Measurements from ENCODE around the gene KSR2. TPM values are rescaled to one million over a fixed set of nuclear protein-coding genes. Genes with fewer than 3 reads are reported as not detected.

The KSR2 gene
- total and polyA plus RNA-seq, 10 of the 15 experiments (the other 5 are each of a cell fraction or from before 2014, with no cell fraction given): under 0.01 to 1.5 (median 0.01) TPM; not detected in 3

DNA sequence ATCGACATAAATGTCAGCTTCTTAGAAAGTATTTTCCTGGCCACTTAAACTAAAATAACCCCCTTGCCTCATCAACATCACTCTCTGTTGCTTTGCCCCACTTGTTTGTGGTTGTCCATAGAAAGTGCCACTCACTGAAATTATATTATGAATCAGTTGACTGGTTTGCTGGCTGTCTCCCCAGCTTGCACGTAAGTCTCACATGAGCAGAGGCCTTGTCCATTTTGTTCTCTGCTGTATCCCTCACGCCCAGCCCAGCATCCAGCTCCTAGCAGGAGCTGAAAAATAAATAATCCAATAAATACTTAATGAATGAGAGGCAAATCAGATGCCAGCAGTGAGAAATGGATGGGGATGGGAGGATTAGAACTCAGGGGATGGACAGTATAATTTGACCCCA lies 159.3 kb downstream of the KSR2 start:
- ChIA-PET CTCF (interaction anchor here (1.0 to 2.4 kb wide), 2 partner anchors 28 to 41 kb away, joined by 4 to 5 read pairs; no protein-coding TSS in a partner anchor), POLR2A (no interaction called here), SMC1A (ENCODE audit: uncharacterized antibody, unreplicated experiment) (interaction anchor here (0.7 to 1.1 kb wide), 2 partner anchors 9 to 1259 kb away, joined by 3 to 4 read pairs; no protein-coding TSS in a partner anchor), RAD21 (ENCODE audit: unreplicated experiment) (no interaction called here)
- no peak for FAIRE-seq
- no peaks in the 10 kb centered on the region for H4K20me1 ChIP-seq (ENCODE audit: control insufficient read depth, insufficient read depth)
- peaks cover 0 to 5% of the 10 kb centered on the region in 2 experiments; a peak in 3 of 4 replicates for H3K27me3 ChIP-seq (replicated peaks in 1 of 2; ENCODE audit: control insufficient read depth in 2 of 2, insufficient read depth in 2 of 2, low read length in 1 of 2)
- ATAC-seq: no peak
- no peaks in the 10 kb centered on the region for H3K9me3 ChIP-seq (replicated peaks; ENCODE audit: control insufficient read depth, insufficient read depth, low read length)
- no peak overlapping the region for H3K9ac ChIP-seq (ENCODE audit: control insufficient read depth, insufficient read depth, low read length)
- no peaks in the 10 kb centered on the region for H3K79me2 ChIP-seq (ENCODE audit: control insufficient read depth, insufficient read depth, low read length)
- 0% methylated on average over 3 of the region's 3 CpGs for WGBS (ENCODE audit: insufficient coverage, insufficient replicate concordance, low lambda C conversion rate, missing lambda C conversion rate)
- H3K4me3 ChIP-seq: no peak overlapping the region
- TF ChIP-seq NRF1 (conservative IDR thresholded peaks at IDR 0.05; ENCODE audit: low read depth, low read length) (no peak), BCL11A (IDR thresholded peaks at IDR 0.05; ENCODE audit: low read depth, low read length) (no peak), FOS (IDR thresholded peaks at IDR 0.05; ENCODE audit: borderline replicate concordance, extremely low read depth, insufficient read length) (no peak), MTA3 (IDR thresholded peaks at IDR 0.05; ENCODE audit: borderline replicate concordance, low read length) (no peak), SMAD5 (IDR thresholded peaks at IDR 0.05; ENCODE audit: low read depth) (no peak), NFIC (IDR thresholded peaks at IDR 0.05; ENCODE audit: low read depth, low read length) (no peak), NFYA (IDR thresholded peaks at IDR 0.05; ENCODE audit: borderline replicate concordance, low read depth, low read length) (no peak), HDAC2 (IDR thresholded peaks at IDR 0.05) (no peak), SREBF2 (IDR thresholded peaks at IDR 0.05; ENCODE audit: low read length) (no peak)
- TF ChIP-seq, protein P1, sequence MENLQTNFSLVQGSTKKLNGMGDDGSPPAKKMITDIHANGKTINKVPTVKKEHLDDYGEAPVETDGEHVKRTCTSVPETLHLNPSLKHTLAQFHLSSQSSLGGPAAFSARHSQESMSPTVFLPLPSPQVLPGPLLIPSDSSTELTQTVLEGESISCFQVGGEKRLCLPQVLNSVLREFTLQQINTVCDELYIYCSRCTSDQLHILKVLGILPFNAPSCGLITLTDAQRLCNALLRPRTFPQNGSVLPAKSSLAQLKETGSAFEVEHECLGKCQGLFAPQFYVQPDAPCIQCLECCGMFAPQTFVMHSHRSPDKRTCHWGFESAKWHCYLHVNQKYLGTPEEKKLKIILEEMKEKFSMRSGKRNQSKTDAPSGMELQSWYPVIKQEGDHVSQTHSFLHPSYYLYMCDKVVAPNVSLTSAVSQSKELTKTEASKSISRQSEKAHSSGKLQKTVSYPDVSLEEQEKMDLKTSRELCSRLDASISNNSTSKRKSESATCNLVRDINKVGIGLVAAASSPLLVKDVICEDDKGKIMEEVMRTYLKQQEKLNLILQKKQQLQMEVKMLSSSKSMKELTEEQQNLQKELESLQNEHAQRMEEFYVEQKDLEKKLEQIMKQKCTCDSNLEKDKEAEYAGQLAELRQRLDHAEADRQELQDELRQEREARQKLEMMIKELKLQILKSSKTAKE (IDR thresholded peaks at IDR 0.05; ENCODE audit: low read depth, poor library complexity, severe bottlenecking): no peak
- in situ Hi-C loops (cut with MboI): no loop called here
- H3K4me1 ChIP-seq (ENCODE audit: control insufficient read depth, insufficient read depth, low read length): no peaks in the 10 kb centered on the region
- no peak overlapping the region for H3K27ac ChIP-seq (ENCODE audit: control insufficient read depth, insufficient read depth)
- intact Hi-C loops (cut with micrococcal nuclease; ENCODE audit: unreplicated experiment): no loop called here
- H2AFZ ChIP-seq (ENCODE audit: control insufficient read depth, low read depth, low read length): no peak overlapping the region
- DNase-seq (ENCODE audit: low read depth, low spot score): no peak
- H3K4me2 ChIP-seq (ENCODE audit: control insufficient read depth, insufficient read depth): no peak overlapping the region
- BruUV-seq (replicated peaks): no TSS peak
- no peaks in the 10 kb centered on the region for H3K36me3 ChIP-seq (ENCODE audit: control insufficient read depth in 2 of 2, insufficient read depth in 2 of 2, low read length in 1 of 2)

Data from GM12878 (cell line).